HG03432 (cell line): ENCODE results near the gene SMOC2.

ENCODE experiments used
- ATAC-seq: cut with Tn5 transposase; IDR thresholded peaks from one replicate; pipeline ENCODE4 v1.9.1; 2021; ENCODE audit warnings: mild to moderate bottlenecking, moderate library complexity; ENCODE audit not compliant: unreplicated experiment

The SMOC2 gene

GRCh38 chr6:168479421-168479820 is 38.4 kb downstream of the SMOC2 start:
- ATAC-seq, result no peak

GRCh38 chr6:168480481-168480880 is 39.5 kb downstream of the SMOC2 start:
- no peak for ATAC-seq

DNA sequence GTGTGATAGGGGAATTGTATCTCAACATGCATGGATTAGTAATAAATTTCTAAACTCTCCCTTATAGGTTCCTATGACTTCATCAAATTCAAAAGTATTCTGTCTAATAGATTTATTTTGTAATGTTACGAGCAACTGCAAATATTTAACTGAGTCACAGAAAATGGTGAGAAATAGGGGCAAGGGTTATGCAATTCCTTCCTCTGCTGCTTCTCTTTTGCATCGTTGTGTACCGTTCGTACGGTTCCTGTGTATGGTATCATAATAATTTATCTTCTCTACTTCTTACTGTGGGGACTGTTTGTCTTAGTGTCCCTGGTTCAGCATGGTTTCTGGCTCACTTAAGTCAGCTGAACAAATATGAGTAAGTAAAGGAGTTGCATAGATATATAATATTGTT is 44.8 kb downstream of the SMOC2 start:
- ATAC-seq, result no peak

DNA sequence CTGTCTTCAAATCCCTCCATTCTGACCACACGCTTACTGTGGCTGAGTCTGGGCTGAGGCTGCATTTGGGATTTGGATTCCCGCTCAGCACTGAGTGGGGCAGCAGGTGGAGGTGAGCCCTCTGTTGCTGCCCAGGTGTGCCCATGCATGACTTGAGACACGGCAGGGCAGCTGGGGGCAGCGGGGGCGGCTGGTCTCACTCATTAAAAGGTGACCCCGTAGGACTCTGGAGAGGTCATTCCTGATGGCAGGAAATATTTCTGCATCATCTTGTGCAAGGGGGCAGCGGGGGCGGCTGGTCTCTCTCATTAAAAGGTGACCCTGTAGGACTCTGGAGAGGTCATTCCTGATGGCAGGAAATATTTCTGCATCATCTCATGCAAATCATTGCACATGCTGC is 49.8 kb downstream of the SMOC2 start:
- no peak for ATAC-seq

GRCh38 chr6:168493976-168494375 is 53.0 kb downstream of the SMOC2 start:
- ATAC-seq, result no peak

GRCh38 chr6:168494726-168495125 is 53.7 kb downstream of the SMOC2 start:
- ATAC-seq, result no peak

GRCh38 chr6:168495133-168495532 is 54.1 kb downstream of the SMOC2 start:
- ATAC-seq, result no peak

DNA sequence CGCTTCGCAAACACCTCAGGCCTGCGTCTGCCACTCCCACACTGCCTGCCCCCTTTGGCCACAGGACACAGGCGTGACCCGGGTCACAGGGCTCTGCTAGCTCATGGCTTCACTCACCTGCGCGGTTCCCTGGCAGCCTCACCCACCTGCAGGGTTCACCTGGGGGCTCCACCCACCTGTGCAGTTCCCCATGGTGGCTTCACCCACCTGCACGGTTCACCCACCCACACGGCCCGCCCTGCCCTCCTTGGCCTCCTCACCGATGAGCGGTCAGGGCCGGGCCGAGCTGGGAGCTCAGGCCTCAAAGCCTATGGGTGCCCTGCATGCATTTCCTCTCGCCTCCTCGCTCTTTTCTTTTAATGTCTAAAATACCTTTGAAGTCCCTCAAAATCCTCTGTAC is 54.7 kb downstream of the SMOC2 start:
- no peak for ATAC-seq

GRCh38 chr6:168496139-168496996 is 55.4 kb downstream of the SMOC2 start:
- ATAC-seq, result no peak

- ATAC-seq, result no peak
Measured at GRCh38 chr6:168496997-168497331, 56.0 kb downstream of the SMOC2 start.

DNA sequence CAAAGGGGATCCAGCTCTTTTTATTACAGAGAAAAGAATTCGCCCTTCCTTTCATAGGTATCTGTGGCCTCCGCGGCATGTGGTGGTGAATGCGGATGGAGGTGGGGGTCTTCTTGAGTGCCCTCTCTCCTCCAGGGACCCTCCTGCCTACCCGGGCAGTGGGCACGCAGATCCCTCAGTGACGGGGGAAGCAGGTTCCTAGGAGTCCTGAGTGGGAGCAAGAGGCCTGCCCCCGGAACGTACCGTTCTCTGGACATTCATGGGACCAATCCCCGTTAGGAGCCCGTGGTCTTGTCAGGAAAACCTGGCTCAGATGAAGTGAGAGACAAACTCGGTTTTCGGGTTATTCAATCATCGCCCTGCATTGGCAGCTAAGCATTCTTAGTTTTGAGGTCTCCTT is 56.4 kb downstream of the SMOC2 start:
- no peak for ATAC-seq

GRCh38 chr6:168498161-168498843 is 57.3 kb downstream of the SMOC2 start:
- ATAC-seq, result no peak

GRCh38 chr6:168499045-168499650 is 58.2 kb downstream of the SMOC2 start:
- ATAC-seq, result no peak

DNA sequence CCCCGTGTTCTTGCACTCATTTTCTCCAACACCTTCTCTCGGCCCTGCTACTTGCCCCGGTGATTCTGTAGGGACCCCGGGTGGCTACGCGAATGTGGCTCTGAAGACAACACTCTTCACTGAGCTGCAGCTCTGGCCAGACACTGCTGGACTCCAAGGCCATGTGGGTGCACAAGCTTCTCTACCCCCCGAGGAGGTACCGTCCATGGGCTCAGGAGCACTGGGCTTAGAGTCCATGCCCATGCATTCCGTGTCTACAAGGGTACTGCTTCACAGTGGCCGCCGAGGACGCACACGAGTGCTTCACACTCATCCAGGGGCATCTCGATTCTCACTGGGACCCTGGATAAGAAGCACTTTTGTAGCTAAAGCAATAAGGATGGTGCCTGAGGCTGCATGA is 59.5 kb downstream of the SMOC2 start:
- no peak for ATAC-seq

DNA sequence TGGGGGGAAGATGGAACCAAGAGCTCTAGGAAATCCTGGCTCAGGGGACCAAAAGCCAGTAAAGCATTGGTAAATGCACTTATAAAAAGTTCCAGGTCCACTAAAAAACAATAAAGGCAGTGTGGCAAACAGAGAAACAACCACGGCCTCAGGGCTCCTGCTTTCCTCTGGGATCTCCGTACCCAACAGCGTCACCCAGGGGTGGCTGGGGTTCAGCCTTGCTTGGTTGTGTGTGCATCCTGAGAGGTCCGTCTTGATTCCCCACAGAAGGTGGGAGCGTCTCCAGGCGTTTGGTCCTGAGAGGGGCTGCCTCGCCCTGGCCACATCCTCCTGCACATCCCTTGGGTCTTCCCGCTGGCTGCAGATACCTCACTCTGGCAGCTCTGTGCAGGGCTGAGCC is 60.6 kb downstream of the SMOC2 start:
- no peak for ATAC-seq

- no peak for ATAC-seq
Measured at GRCh38 chr6:168504366-168504765, 63.4 kb downstream of the SMOC2 start.

GRCh38 chr6:168506460-168506859 is 65.5 kb downstream of the SMOC2 start:
- no peak for ATAC-seq

DNA sequence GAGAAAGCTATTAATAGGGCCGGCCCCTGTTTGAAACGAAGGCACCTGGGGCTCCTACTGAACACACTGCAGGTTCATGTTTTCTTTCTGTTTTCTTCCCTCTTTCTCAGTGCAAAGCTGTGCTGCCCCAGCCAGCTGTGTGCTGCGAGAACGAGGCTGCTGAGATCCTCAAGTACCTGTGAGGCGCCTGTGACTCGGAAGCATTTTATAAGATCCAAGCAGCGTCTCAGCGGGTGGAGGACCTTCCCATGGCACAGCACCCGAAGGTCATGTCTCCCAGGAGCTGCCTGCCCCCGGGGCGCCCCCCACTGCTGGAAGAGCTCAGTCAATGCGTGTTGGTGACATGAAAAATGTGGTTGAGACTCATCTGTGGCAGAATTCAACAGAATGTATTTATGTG is 66.3 kb downstream of the SMOC2 start:
- no peak for ATAC-seq

DNA sequence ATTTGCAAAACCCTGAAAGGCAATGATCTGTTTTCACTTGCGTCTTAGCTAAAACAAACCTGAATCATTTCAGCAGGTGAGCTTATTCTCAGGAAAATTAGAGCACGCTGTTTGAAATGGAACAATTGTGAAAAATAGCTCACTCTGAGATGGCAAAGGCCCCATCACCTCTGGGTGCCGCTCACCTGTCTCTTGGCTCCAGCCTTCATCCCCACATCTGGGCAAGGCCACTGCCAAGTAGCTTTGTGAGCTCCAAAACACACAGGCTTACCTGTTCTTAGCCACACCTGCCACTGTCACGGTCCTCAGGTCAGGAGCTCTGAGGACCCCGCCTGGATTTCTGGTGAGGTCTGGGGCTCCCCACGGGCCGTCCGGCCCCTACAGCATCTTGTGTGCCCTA is 66.7 kb downstream of the SMOC2 start:
- ATAC-seq, result no peak

DNA sequence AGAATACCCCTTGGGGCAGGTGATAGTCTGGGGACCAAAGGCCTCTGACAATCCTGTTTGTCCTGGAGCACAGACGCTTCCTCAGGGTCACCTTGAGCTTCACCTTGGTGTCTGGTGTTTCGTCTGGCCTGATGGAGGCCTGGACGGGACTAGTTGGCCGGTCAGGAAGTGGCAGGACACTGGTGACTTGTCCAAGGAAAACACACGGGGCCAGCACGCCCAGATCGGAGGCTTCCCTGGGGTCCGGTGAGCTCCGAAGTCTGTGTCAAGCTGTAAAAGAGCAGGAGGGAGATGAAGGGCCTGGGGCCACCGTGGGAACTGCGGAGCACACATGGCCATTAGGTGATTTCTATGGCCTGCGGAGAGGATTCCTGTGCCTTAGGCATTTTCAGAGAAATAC is 67.9 kb downstream of the SMOC2 start:
- ATAC-seq, result no peak

DNA sequence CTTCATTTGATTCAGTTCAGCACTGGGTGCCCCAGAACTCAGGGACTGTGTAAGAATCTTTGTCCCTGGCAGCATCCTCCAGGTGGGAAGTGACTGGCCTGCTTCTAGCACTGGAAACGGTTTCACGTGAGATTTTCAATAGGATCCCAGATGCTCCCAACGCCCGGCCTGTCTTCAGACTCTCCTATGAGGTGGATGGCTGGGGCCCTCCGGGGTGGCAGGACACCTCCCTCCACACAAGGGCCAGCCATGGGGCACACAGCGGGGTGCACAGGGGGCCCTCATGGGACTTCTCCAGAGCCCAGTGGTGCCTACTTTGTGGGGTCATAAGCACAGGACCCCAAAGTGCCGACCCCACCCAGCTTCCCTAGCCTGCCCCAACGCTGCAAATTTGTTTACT is 72.8 kb downstream of the SMOC2 start:
- ATAC-seq, result no peak

- ATAC-seq, result no peak
Measured at GRCh38 chr6:168514216-168514615, 73.2 kb downstream of the SMOC2 start.
